NB4 (cell line): Measurements from ENCODE around the gene NLRP6.
A peak's percentile ranks its signal among the peaks of the same experiment; 100 is the strongest.
"Not testable (repeated sequence)": the region's sequence is repeated elsewhere in the genome, so short reads cannot be mapped to it uniquely, and the experiment has no call there.

Experiments used
- DNase-seq: peaks from one replicate; pipeline ENCODE4 v3.0.0; 2010; ENCODE audit warnings: low read depth
- H3K4me3 ChIP-seq: one replicate; pipeline ENCODE4 v1.5.1; 2011; ENCODE audit warnings: mild to moderate bottlenecking, low read depth, low read length, moderate library complexity
- MYC ChIP-seq: IDR thresholded peaks from 2 replicates; pipeline ENCODE4 v1.6.1; 2011; ENCODE audit warnings: low read depth, low read length
- POLR2A ChIP-seq: IDR thresholded peaks from 2 replicates; pipeline ENCODE4 v1.6.1; 2011; ENCODE audit warnings: mild to moderate bottlenecking; ENCODE audit not compliant: insufficient read length; ENCODE audit errors: extremely low read depth
- TF ChIP-seq, protein P1 (sequence below): IDR thresholded peaks from 2 replicates; pipeline ENCODE4 v1.6.1; 2011; ENCODE audit warnings: low read depth, low read length
- TF ChIP-seq, protein P2 (sequence below): IDR thresholded peaks from one replicate; pipeline ENCODE4 v1.5.1; 2012; ENCODE audit warnings: low read depth, low read length

The NLRP6 gene

DNA sequence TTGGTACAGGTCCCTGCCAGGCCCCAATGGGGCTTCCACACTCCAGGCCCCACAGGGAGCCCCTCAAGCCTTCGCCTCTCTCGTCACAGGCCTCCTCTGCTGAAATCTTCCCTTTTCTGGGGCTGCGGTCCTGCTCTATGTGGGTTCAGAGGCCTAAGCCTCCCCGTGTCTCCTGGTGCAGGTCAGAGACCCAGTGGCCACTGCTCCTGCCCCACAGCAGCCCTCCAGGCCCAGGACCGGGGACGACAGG, 48.3 kb downstream of the NLRP6 start:
- DNase-seq: no peak
- TF ChIP-seq POLR2A (no peak), MYC (no peak)
- TF ChIP-seq, protein P1, sequence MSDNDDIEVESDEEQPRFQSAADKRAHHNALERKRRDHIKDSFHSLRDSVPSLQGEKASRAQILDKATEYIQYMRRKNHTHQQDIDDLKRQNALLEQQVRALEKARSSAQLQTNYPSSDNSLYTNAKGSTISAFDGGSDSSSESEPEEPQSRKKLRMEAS: no peak
- TF ChIP-seq, protein P2, sequence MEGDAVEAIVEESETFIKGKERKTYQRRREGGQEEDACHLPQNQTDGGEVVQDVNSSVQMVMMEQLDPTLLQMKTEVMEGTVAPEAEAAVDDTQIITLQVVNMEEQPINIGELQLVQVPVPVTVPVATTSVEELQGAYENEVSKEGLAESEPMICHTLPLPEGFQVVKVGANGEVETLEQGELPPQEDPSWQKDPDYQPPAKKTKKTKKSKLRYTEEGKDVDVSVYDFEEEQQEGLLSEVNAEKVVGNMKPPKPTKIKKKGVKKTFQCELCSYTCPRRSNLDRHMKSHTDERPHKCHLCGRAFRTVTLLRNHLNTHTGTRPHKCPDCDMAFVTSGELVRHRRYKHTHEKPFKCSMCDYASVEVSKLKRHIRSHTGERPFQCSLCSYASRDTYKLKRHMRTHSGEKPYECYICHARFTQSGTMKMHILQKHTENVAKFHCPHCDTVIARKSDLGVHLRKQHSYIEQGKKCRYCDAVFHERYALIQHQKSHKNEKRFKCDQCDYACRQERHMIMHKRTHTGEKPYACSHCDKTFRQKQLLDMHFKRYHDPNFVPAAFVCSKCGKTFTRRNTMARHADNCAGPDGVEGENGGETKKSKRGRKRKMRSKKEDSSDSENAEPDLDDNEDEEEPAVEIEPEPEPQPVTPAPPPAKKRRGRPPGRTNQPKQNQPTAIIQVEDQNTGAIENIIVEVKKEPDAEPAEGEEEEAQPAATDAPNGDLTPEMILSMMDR: no peak
- H3K4me3 ChIP-seq: no peak overlapping the region

DNA sequence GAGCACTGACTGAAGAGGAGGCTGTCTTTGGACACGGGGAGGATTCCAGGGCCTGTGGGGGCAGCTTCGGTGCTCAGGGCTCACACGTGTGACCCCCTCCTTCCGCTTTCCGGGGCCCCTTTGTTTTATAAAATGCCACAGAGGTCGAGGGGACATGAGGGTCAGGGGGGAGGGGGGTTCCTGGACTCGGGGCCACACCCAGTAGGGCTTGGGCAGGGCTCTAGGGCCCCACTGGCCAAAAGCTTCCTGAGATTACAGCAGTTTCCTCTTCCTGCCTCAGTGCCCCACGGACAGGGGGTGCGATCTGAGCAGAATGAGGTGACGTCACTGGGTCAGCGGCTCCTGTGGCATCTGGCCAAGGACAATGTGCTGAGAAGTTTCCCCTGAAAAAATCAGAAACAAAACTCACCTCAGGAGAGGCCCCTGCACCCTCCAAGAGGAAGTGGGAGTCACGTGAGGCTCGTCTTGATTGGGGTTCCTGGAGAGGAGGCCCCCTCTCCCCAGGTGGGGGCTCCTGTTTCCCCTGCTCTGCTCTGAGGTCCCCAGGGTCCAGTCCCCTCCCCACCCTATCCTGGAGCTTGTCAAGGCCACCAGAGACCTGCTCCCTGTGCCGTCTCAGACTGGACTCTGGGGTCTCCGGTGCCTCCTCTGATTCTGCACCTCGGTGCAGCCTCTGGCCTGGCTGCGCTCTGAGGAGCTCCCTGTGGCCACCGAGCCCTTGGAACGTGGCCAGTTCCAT, 48.8 kb downstream of the NLRP6 start:
- H3K4me3 ChIP-seq: no peak overlapping the region
- TF ChIP-seq MYC (peak; percentile 34; the same call in 1 of the 2 replicates), POLR2A (no peak)
- TF ChIP-seq, protein P1: peak; percentile 67
- TF ChIP-seq, protein P2: no peak
- peak; percentile 83 for DNase-seq

DNA sequence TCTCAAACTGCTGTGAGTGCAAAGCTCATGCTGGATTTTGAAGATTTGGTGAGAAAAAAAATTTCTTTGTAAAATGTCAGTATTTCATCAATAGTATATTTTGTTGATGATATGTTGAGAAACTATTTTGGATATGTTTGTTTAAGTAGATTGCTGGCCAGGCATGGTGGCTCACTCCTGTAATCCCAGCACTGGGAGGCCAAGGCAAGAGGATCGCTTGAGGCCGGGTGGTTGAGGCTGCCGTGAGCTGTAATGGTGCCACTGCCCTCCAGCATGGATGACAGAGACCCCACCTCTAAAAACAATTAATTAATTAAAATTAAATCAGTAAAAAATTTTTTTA, 49.3 kb downstream of the NLRP6 start:
- no peak for DNase-seq
- no peak overlapping the region for H3K4me3 ChIP-seq
- no peak for TF ChIP-seq MYC
- TF ChIP-seq, protein P1: no peak
- TF ChIP-seq, protein P2: no peak
- no peak for TF ChIP-seq POLR2A

DNA sequence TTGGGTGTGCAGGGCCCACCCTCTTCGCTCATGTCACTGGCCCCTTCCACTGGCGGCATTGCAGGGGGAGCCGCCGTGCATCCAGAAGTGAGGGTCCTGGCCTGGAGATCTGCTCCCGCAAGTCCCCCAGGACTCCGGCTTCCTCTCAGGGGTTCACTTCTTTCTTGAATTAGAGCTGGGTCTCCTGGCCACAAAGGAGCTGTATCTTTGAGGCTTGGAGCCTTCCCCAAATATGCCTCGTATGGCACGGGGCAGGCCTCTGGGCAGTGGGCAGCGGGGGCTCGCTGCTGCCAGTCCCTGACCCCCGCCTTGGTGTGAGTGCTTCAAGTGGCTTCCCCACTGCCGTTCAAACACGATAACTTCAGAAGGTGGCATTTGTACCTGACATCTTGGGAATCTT, 49.8 kb downstream of the NLRP6 start:
- TF ChIP-seq, protein P2: no peak
- TF ChIP-seq, protein P1: no peak
- TF ChIP-seq POLR2A: no peak
- TF ChIP-seq MYC: no peak
- no peak overlapping the region for H3K4me3 ChIP-seq
- no peak for DNase-seq

DNA sequence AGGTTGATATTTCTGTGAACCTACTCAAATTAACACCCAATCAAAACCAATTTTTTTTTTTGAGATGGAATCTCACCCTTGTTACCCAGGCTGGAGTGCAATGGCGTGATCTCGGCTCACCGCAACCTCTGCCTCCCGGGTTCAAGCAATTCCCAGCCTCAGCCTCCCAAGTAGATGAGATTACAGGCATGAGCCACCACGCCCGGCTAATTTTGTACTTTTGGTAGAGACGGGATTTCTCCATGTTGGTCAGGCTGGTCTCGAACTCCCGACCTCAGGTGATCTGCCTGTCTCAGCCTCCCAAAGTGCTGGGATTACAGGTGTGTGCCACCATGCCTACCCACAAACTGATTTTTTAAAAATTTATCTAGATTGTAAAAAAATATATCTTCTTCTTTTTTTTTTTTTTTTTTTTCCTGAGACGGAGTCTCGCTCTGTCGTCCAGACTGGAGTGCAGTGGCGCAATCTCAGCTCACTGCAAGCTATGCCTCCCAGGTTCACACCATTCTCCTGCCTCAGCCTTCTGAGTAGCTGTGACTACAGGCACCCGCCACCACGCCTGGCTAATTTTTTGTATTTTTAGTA, 50.4 kb downstream of the NLRP6 start:
- DNase-seq, H3K4me3 ChIP-seq: not testable (repeated sequence)

DNA sequence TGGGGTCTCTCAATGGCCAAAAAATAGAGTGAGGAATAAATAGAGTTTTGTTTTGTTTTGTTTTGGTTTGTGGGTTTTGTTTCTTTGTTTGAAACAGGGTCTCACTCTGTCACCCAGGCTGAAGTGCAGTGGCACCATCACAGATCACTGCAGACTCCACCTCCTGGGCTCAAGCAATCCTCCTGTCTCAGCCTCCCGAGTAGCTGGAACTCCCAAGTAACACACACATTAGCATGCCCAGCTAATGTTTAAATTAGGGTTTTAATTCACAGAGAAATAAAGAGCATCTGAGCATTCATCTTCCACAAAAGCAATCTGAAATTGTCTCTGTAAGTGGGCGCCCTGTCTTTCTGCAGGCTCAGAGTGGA, 51.7 kb downstream of the NLRP6 start:
- H3K4me3 ChIP-seq: no peak overlapping the region
- TF ChIP-seq, protein P1: no peak
- TF ChIP-seq MYC: no peak
- DNase-seq: no peak

DNA sequence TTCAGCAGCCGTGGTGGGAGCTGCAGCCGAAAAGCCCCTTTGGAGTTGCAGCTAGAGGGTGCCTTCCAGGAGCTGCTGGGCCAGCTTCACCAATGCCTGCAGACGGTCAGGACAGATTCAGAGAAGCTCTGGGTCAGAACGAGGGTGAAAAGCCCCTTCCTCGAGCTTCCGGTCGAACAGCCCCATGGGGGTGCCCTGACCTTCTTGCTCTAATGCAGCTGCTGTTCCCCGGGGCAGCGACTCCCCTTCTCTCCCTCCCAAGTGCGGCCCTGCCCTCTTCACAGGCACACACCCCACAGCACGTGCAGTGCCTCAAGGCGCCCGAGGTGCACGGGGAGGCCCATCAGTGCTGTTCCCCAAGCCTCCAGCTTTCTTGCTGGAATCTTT, 52.1 kb downstream of the NLRP6 start:
- TF ChIP-seq POLR2A (no peak), MYC (no peak)
- TF ChIP-seq, protein P1: no peak
- TF ChIP-seq, protein P2: no peak
- no peak for DNase-seq
- H3K4me3 ChIP-seq: no peak overlapping the region
